ENCODE data around the gene XXYLT1. TPM values are rescaled to one million over a fixed set of nuclear protein-coding genes. Genes with fewer than 3 reads are reported as not detected.

Gene XXYLT1
- total and polyA plus RNA-seq, 2 of the 8 experiments (the other 6 are each of a cell fraction or from before 2014, with no cell fraction given), result 18.9 to 23.8 TPM

DNA sequence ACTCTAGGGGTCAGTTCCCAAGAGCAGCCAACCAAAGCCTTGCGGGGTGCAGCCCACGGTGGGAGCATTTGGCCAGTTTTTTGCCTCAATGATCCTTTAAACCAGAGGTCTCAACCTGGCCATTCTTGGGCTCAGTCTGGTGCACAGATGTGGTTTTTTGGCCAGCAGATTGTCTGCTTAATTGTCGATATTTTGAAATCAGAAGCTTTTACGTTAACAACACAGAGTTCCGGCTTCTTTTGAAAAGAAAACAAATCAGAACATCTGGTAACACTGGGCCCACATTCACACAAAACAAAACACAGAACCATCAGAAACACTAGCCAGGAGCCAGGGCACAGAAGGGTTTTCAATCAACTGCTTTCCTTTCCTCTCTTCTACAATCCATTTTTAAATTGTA is 127.7 kb downstream of the XXYLT1 start:
- FAIRE-seq (no peak), DNase-seq (ENCODE audit: low read depth in 1 of 2, low spot score in 2 of 2) (no peak)
- Histone ChIP-seq H3K9ac (replicated peaks in 1 of 4; ENCODE audit: extremely low read depth in 1 of 4, low read depth in 3 of 4, low read length in 3 of 4) (no peak overlapping the region), H2BK15ac (ENCODE audit: low read length) (no peak overlapping the region), H4K91ac (replicated peaks; ENCODE audit: insufficient read length, low read length) (no peak overlapping the region), H3K4me2 (ENCODE audit: insufficient read depth in 1 of 2, low read depth in 2 of 2, low read length in 2 of 2) (no peak overlapping the region), H3K4me1 (replicated peaks in 1 of 4; ENCODE audit: control insufficient read depth in 3 of 4, insufficient read depth in 4 of 4, low read length in 3 of 4) (no peaks in the 10 kb centered on the region), H2AK5ac (ENCODE audit: low read depth, low read length) (no peak overlapping the region), H2BK5ac (ENCODE audit: low read depth, low read length) (no peak overlapping the region), H3K23ac (ENCODE audit: insufficient read length) (no peak overlapping the region), H3K23me2 (ENCODE audit: low read depth, low read length) (no peaks in the 10 kb centered on the region), H2BK12ac (ENCODE audit: low read depth, low read length) (no peak overlapping the region), H2BK20ac (ENCODE audit: low read length) (no peak overlapping the region), H3K18ac (ENCODE audit: extremely low read depth, low read length) (no peak overlapping the region), H3K4me3 (ENCODE audit: extremely low read depth in 1 of 4, insufficient read depth in 2 of 4, low read depth in 3 of 4, low read length in 4 of 4) (no peak overlapping the region), H2BK120ac (replicated peaks; ENCODE audit: low read depth, low read length) (no peak overlapping the region), H3K27ac (ENCODE audit: low read depth, low read length) (no peak overlapping the region), H3K79me2 (ENCODE audit: control insufficient read depth in 1 of 2, insufficient read depth in 2 of 2, low read length in 2 of 2) (peaks cover 0 to 4% of the 10 kb centered on the region in 2 experiments; a peak in 1 of 4 replicates), H2AFZ (ENCODE audit: low read length) (no peak overlapping the region), H3K27me3 (replicated peaks in 1 of 4; ENCODE audit: control insufficient read depth in 3 of 4, extremely low read depth in 1 of 4, insufficient read depth in 3 of 4, low read length in 3 of 4) (no peaks in the 10 kb centered on the region), H3K4ac (replicated peaks; ENCODE audit: insufficient read length, low read depth, low read length) (no peak overlapping the region), H4K8ac (ENCODE audit: extremely low read depth, insufficient read depth, low read length) (no peak overlapping the region), H3K9me3 (ENCODE audit: insufficient read depth in 2 of 2, low read depth in 1 of 2, low read length in 1 of 2) (0 out of 4 replicates have a peak, but pooled peaks cover 0 to 4% of the 10 kb centered on the region in 2 experiments), H4K5ac (ENCODE audit: insufficient read length, low read depth, low read length) (no peak overlapping the region), H3K14ac (ENCODE audit: insufficient read length) (no peak overlapping the region), H3K36me3 (ENCODE audit: control insufficient read depth in 2 of 4, insufficient read depth in 4 of 4, low read length in 3 of 4) (no peaks in the 10 kb centered on the region; a peak in 1 of 8 replicates), H3K56ac (replicated peaks; ENCODE audit: insufficient read length, low read depth, low read length) (no peak overlapping the region), H4K20me1 (replicated peaks in 1 of 2; ENCODE audit: control insufficient read depth in 1 of 2, insufficient read depth in 2 of 2, low read length in 2 of 2) (no peaks in the 10 kb centered on the region), H3K79me1 (ENCODE audit: low read depth, low read length) (no peaks in the 10 kb centered on the region; the same call in 1 of the 2 replicates)
- WGBS, 2 experiments (ENCODE audit: extremely low coverage in 1 of 2, insufficient coverage in 1 of 2, insufficient read length in 1 of 2, insufficient replicate concordance in 2 of 2, low coverage in 1 of 2, low lambda C conversion rate in 2 of 2, missing lambda C conversion rate in 1 of 2), result 88% methylated on average over 5 of the region's 5 CpGs; no CpG with 5 or more reads in 1 of the 2 experiments
- CTCF ChIA-PET (ENCODE audit: partially characterized antibody), result interaction anchor here (0.6 kb wide), 1 partner anchor 1478 kb away, joined by 3 read pairs; no protein-coding TSS in a partner anchor
- POLR2A ChIA-PET (ENCODE audit: partially characterized antibody), result no interaction called here
- TF ChIP-seq FOSL1 (IDR thresholded peaks at IDR 0.05; ENCODE audit: insufficient read depth, low read depth, low read length), result no peak
- TF ChIP-seq SIX5 (IDR thresholded peaks at IDR 0.05; ENCODE audit: low read depth, low read length), result no peak
- no peak for TF ChIP-seq PHF8 (conservative IDR thresholded peaks at IDR 0.05; ENCODE audit: low read depth, low read length)
- TF ChIP-seq ZNF274 (IDR thresholded peaks at IDR 0.05; ENCODE audit: borderline replicate concordance, extremely low read depth, low read length), result no peak
- no peak for TF ChIP-seq TCF12 (IDR thresholded peaks at IDR 0.05; ENCODE audit: low read depth, low read length)
- TF ChIP-seq BRCA1 (IDR thresholded peaks at IDR 0.05; ENCODE audit: low read depth, low read length), result no peak
- TF ChIP-seq, protein P1, sequence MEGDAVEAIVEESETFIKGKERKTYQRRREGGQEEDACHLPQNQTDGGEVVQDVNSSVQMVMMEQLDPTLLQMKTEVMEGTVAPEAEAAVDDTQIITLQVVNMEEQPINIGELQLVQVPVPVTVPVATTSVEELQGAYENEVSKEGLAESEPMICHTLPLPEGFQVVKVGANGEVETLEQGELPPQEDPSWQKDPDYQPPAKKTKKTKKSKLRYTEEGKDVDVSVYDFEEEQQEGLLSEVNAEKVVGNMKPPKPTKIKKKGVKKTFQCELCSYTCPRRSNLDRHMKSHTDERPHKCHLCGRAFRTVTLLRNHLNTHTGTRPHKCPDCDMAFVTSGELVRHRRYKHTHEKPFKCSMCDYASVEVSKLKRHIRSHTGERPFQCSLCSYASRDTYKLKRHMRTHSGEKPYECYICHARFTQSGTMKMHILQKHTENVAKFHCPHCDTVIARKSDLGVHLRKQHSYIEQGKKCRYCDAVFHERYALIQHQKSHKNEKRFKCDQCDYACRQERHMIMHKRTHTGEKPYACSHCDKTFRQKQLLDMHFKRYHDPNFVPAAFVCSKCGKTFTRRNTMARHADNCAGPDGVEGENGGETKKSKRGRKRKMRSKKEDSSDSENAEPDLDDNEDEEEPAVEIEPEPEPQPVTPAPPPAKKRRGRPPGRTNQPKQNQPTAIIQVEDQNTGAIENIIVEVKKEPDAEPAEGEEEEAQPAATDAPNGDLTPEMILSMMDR (IDR thresholded peaks at IDR 0.05; ENCODE audit: control extremely low read depth in 1 of 3, insufficient read depth in 1 of 3, low read depth in 1 of 3, low read length in 3 of 3), result no peak
- TF ChIP-seq RFX5 (IDR thresholded peaks at IDR 0.05; ENCODE audit: borderline replicate concordance, low read depth, low read length), result no peak
- TF ChIP-seq SRF (IDR thresholded peaks at IDR 0.05; ENCODE audit: low read depth, low read length), result no peak
- TF ChIP-seq CEBPB (IDR thresholded peaks at IDR 0.05; ENCODE audit: low read depth, low read length), result no peak
- TF ChIP-seq EP300 (IDR thresholded peaks at IDR 0.05; ENCODE audit: borderline replicate concordance in 1 of 2, low read depth in 2 of 2, low read length in 2 of 2), result no peak
- no peak for TF ChIP-seq CTBP2 (IDR thresholded peaks at IDR 0.05; ENCODE audit: borderline replicate concordance, insufficient read depth, insufficient read length, low read length)
